ENCODE results near the gene SNX27. TPM values are rescaled to one million over a fixed set of nuclear protein-coding genes. Genes with fewer than 3 reads are reported as not detected.
"Not testable (repeated sequence)": the region's sequence is repeated elsewhere in the genome, so short reads cannot be mapped to it uniquely, and the experiment has no call there.

The SNX27 gene
- polyA plus RNA-seq, 4 donors, result 21.1 to 27.3 (median 23.8) TPM

DNA sequence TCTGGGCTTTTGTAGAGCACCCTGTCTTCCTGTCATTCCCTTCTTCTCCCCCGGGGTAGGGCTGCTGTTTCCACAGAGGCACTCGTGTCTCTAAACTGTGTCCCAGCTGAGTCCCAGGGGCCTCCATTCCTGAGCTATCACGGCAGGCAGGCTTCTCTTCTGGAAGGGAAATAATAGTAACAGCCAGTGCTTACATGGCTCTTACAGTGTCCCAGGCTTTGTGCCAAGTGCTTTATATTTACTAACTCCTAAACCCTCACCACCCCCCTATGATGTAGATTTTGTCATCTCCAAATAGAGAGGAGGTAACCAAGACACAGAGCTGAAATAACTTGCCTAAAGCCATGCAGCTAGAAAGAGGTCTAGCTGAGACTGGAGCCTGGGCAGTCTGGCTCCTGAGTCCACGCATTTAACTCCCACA is 106.2 kb downstream of the SNX27 start:
- DNase-seq (ENCODE audit: low read depth in 4 of 4, low spot score in 3 of 4), result no peak

DNA sequence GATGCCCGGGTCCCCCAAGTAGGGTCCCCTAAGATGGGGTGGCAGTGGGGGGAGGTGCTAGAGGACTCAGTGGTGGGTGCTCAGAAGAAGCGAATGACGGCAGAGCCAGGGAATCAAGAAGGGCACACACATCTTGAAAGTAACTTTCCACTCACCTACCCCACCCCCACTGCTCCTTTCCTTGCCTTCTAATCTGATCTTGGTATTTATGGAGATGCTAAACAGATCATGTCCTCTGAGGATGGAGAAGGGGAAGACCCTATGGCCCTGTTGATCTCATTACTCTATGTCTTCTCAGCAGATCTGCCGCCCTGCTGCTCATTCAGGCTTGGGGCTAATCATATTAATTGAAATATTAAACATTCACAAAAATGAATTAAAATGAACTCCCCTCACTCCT is 106.8 kb downstream of the SNX27 start:
- no peak for DNase-seq (ENCODE audit: low read depth in 4 of 4, low spot score in 3 of 4)

DNA sequence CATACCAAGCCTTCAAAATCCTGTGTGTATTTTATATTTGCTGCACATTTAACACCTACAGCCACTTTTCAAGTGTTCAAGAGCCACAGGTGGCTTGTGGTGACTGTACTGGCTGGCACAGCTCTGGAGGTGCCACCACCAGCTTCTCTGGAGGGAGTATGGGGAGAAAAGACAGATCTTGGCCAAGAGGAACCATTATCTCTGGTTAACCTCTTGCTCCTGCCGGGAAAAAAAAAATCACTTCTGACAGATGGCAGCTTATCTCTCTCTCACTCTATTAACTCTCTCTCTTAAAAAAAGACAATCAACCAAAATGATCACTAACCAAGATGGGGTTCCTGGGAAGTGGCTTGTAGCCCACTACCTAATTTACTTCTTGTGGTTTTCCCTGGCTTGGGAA is 108.3 kb downstream of the SNX27 start:
- no peak for DNase-seq (ENCODE audit: low read depth in 4 of 4, low spot score in 3 of 4)

DNA sequence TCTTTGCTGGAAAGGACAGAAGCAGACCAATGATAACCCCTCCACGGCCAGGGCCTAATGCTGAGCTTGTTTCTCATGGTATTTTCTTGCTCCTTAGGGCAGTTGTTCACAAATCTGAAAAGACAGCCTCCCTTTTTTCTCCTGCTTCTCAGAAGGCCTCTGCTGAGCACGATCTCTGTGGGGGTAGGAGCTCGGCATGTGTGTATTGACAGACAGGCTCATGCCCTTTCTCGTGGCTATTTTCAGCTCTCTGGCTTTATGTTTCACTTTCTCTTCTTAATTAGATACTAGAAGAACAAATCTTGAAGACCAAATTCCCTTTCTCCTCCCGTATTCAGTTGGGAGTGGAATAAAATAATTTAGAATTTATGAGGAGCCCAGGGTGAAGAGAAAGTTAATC is 108.7 kb downstream of the SNX27 start:
- no peak for DNase-seq (ENCODE audit: low read depth in 4 of 4, low spot score in 3 of 4)

DNA sequence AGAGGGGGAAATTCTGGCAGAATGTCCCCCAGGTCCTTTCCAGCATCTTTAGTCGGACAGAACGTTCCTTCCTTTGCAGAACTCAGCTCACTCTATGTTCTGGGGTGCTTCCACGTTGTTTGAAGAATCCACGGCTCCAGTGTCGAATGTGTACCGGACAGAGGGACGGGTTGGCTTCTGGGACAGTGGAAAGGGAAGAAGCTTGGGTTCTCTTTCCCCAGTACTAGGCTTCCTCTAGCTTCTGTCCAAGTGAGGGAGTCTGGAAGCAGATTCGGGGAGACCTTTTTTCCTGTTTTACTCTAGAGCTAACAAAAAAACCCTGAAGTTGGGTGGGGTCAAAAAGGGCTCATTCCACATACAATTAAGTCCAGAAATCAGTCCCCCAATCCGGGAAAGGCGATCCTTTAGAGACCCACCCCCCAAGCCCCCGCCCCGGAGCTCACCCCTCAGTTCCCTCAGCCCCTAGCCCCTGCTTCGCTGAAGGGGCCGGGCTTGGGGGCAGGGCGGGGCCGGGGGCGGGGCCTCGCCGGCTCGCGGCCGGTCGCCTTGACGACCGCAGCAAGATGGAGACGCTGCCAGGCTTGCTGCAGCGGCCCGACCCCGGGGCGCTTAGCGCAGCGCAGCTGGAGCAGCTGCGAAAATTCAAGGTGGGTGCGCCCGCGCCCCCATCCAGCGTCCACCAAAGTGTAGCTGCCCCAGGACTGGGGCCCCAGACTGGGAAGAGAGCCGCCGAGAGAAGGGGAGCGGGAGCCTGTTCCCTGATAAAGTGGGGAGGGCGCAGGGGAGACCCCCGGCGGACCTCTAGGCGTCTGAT is 109.3 kb downstream of the SNX27 start, which contains the start of gene RIIAD1:
Gene RIIAD1, plus strand, starts transcription at position 549 of the 814 bp plus-strand sequence. Its CDS starts 15 bp downstream, at position 564.
- no peak for DNase-seq (ENCODE audit: low read depth in 4 of 4, low spot score in 3 of 4)

DNA sequence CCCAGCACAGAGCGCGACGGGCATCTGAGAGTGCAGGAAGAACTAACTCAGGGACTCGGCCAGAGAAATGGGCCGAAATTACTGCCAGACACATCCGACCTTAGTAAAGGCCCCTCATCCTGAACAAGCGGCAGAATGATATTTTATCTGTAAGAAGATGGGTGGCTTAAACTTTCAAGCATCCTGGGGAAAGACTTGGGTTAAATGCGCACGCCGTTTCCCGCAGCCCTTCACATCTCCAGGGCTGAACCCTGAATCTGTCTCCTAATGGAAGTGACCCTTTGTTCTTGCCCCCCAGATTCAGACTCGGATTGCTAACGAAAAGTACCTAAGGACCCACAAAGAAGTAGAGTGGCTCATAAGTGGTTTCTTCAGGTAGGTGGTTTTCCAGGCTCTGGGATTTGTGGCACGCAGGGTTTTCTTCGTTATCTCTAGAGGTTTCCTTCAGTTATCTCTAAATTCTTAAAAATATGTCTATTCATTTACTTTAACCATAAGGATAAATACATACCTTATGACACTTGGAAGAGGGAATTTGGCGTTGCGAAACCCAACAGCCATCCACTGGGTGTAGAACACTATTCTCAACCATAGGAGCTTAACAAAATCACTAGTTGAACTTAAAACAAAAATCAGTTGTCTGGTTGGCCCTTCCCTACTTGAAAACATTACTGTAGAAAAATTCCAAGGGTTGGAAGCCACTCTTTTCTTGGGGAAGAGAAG is 110.1 kb downstream of the SNX27 start:
- DNase-seq (ENCODE audit: low read depth in 4 of 4, low spot score in 3 of 4), result no peak

DNA sequence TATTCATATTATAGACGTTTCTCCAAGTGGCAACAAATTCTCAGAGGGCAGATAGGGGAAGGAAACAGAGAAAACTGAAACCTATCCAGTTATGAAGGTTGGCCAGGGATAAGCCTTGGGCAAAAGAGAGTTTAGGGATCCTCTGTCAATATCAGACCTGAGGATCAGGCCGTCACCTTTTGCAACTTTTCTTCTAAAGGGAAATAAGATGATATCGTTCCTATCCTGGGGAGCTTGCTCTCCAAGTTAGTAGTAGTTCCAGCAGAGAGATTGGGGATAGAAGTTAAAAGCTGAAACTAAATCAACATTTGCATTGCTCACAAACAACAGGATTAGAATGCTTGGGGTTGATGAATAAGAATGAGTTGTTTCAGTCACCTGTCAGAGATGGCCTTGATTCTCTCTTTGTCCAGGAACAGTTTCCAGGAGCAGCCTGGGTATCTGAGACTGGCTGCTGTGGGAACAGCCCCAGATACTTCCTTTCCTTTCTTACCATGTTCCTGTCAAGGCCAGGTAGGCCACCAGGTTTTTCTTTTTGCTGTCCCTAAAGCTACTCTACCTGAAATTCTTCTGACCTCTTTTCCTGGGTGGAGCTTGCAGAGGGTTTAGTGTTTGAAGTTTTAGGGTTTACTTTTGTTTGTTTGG is 112.0 kb downstream of the SNX27 start:
- DNase-seq (ENCODE audit: low read depth in 4 of 4, low spot score in 3 of 4), result no peak

DNA sequence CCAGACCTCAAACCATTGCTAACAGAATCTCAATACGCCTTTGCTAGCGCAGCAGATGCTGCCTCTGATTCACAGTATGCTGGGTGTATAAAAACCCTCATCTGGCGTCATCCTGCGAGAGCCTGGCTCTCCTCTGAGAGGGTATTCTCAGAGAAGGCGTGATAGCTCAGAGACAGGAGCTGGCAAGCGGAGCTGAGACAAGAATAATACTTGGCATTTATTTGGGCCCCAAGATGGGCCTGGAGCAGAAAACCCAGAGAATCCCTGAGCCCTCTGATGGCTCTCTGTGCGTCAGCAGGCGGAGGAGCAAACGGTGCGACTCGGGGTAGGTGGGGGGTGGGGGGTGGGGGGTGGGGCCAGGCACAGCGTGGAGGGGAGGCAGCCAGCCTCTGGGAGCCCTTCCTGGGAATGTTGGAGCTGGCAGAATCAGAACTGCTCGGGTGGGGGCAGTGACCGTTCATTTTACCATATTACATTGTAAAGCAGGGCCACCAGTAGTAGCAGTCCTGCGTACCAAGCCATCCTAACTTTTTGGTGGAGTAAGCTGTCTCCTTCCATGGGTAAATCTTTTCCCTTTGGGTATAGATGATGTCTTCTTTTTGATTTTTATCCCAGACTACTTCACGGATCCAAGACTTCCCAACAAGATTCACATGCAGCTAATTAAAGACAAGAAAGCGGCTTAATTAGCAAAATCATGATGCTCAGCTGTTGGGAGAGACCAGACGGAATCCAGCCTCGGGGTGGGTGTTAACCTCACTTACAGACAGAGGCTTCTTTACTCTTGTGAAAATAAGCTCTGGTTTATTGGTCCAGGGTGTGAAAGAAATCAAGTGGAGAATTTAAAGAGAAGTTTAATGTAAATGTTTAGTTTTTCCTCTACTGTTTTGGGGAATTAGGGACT is 116.6 kb downstream of the SNX27 start:
- no peak for DNase-seq (ENCODE audit: low read depth in 4 of 4, low spot score in 3 of 4)

DNA sequence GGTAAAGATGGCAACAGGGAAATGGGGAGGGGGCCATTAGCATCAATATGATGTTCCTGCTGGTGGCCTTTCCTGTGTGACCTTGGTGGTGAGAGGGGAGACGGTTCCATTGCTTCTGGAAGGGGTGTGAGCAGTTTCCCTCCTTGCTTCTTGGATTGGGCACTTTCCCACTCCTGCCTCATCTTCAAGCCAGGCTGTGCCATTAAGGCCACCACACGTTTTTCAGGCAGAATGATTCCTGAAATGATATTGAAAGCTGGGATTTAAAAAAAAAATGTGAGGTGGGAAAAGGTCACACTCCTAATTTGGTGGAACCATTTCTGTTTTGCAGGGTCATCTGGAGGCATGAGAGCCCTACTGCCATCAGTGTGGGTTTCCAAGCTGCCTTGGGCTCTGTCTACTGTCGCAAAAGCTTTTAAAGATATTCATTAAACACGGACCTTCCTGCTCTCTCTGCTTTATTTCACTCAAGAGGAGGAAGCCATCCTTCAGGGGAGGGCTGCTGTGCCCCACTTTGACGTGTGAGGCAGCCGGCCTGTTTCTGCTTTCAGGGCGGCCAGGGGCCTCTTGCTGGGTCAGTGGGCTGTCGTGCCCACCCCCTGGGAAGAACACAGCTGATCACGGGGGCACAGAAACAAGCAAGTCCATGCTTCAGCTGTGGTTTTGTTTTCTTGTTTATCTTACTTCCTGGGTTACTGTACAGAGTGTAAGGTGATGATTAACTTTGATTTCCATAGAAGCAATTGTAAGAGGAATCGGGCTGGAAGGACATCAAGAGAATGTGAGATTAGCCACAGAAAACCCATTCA is 117.5 kb downstream of the SNX27 start:
- DNase-seq (ENCODE audit: low read depth in 4 of 4, low spot score in 3 of 4), result no peak

DNA sequence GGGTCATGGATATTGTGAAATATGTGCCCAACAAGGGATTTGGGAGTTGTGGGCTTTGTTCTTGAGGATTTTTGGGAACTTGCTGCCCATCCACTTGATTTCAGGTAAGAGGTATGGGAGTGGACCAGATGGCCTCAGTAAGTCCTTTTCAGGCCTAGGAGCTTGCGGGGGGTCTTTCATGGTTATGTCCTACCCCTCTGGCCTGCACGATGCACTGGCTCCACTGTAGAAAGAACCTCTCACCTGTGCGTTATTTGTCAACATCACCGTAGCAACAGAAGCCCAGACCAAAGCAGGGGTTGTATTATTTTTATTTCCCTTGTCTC is 118.1 kb downstream of the SNX27 start:
- no peak for DNase-seq (ENCODE audit: low read depth in 4 of 4, low spot score in 3 of 4)

DNA sequence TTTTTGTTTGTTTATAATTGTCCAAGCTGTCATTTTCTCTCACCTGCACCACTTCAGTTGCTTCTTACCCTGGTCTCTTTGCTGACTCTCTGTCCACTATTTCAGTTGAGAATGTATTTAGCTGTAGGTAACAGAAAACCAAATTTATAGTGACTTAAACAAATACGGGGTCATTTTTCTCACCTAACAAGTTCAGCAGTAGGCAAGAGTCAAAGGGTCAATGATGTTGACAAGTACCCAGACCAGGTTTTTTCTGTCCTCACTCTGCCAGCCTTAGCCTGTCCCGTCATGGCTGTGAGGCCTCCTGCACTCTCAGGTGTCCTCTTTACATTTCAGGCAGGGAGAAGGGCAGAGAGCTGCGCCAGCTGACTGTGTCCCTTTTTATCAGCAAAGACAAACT is 121.3 kb downstream of the SNX27 start:
- DNase-seq (ENCODE audit: low read depth in 4 of 4, low spot score in 3 of 4), result no peak

DNA sequence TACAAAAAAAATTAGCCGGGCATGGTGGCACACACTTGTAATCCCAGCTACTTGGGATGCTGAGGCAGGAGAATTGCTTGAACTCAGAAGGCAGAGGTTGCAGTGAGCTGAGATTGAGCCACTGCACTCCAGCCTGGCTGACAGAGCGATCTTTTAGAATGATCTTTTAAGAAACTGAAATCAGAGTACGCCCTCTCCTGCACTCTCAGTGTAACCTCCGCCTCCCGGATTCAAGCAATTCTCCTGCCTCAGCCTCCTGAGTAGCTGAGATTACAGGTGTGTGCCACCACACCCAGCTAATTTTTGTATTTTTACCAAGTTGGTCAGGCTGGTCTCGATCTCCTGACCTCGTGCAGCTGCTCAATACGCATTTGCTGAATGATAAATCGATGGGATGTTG is 122.1 kb downstream of the SNX27 start:
- not testable (repeated sequence) for DNase-seq (ENCODE audit: low read depth in 4 of 4, low spot score in 3 of 4)

DNA sequence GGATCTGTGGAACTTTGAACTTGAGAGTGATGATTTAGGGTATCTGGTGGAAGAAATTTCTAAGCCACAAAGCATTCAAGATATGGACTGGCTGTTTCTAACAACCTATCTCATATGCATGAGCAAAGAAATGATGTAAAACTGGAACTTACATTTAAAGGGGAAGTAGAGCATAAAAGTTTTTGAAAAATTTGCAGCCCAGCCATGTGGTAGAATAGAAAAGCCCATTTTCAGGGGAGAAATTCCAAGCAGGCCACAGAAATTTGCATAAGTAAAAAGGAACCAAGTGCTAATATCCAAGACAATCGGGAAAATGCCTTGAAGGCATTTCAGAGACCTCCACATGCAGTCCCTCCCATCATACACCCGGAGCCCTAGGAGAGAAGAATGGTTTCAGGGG is 125.2 kb downstream of the SNX27 start:
- no peak for DNase-seq (ENCODE audit: low read depth in 4 of 4, low spot score in 3 of 4)

DNA sequence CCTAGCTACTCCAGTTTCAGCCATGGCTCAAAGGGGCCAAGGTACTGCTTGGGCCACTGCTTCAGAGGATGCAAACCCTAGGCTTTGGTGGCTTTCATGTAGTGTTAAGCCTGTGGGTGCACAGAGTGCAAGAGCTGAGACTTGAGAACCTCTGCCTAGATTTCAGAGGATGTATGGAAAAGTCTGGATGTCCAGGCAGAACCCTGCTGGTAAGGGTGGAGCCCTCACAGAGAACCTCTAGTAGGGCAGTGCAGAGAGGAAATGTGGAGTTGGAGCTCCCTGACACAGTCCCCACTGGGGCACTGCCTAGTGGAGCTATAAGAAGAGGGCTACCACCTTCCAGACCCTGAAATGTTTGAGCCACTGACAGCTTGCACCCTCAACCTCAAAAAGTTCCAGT is 125.6 kb downstream of the SNX27 start:
- DNase-seq (ENCODE audit: low read depth in 4 of 4, low spot score in 3 of 4), result no peak

DNA sequence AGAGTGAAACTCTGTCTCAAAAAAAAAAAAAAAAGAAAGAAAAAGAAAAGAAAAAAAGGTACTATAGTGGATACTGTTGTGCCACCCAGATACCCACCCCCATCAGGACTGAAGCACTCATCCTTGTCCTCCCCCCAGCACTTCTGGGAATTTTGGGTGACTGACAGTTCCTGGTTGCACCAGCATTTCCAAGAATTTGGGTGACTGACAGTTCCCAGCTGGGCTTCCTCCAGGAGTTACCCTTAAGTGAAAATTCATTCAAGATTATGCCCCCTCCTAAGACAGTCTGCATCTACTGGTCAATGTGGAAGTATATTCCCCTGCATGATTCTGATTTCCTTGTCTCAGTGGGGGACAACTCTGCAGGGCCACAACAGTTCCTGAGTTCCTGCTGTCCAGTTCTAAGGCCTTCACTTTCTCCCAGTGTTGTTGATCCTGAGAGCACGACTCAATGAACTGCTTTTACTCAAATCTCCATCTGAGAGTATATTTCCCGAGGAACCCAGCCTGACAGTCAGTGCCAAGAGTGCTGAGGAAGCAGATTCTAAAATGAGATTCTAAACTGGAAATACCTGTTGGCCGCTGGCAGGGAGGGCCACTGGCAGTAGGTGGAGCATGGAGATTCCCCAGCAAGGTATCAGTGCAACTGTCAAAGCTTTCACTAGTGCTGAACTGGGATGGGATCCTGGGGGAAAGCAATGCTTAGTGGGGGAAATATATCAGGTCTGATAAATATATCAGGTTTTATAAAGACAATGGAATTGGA is 127.9 kb downstream of the SNX27 start:
- no peak for DNase-seq (ENCODE audit: low read depth in 4 of 4, low spot score in 3 of 4)

DNA sequence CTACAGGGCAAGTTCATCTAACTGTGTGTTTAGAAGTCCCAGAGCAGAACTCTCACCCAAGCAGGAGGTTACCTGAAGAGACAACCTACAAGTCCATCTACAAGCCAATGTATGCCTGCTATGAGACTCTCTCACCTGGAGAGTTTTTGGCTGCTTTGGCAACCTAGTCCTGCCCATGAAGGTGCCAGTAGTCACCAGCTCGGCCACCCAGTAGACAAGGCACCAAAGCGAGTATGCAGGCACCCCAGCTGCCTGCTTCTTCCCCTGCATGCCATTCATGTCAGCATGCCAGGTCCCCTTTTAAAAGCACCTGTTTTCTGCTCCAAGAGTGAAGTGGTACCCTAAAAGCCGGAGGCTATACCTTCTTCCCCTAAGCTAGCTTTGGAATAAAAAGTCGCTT is 129.7 kb downstream of the SNX27 start:
- no peak for DNase-seq (ENCODE audit: low read depth in 4 of 4, low spot score in 3 of 4)
